Hematopoietic multipotent progenitor cell treated with erythropoietin and hydrocortisone succinate and interleukin-3 and kit ligand, for 17 days (in vitro differentiated cells): Measurements from ENCODE around the gene ADAM10.
A peak's percentile ranks its signal among the peaks of the same experiment; 100 is the strongest.
"Not testable (repeated sequence)": the region's sequence is repeated elsewhere in the genome, so short reads cannot be mapped to it uniquely, and the experiment has no call there.

ENCODE experiments used
- DNase-seq: peaks from one replicate; pipeline ENCODE4 v3.0.0-alpha.2; 2015; ENCODE audit warnings: low spot score

ADAM10 gene

GRCh38 chr15:58749532-58750337, at the start of gene ADAM10:
Gene ADAM10, minus strand, starts transcription at chr15:58749707. Its CDS starts 173 bp downstream, at chr15:58749534.
- DNase-seq: peak; percentile 99

DNA sequence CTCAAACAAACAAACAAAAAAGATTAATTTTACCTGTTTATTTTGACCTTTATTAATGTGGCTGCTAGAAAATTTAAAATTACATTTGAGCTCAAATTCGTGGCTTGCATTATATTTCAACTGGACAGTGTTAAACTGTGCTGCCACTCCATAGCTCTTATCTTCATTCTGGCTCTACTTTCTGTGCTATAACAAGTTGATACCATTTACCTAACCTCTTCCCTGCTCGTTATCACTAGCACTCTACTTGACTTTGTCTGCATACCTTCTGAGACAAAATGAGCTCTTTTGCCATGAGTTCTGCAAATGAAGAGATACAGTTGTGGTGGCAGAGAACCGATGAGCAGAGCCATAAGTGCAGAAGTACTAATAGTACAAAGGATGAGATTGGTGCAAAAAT, 48.0 kb upstream of the ADAM10 start:
- no peak for DNase-seq

- no peak for DNase-seq
These were observed 46.3 kb upstream of the ADAM10 start for GRCh38 chr15:58795825-58796224.

DNA sequence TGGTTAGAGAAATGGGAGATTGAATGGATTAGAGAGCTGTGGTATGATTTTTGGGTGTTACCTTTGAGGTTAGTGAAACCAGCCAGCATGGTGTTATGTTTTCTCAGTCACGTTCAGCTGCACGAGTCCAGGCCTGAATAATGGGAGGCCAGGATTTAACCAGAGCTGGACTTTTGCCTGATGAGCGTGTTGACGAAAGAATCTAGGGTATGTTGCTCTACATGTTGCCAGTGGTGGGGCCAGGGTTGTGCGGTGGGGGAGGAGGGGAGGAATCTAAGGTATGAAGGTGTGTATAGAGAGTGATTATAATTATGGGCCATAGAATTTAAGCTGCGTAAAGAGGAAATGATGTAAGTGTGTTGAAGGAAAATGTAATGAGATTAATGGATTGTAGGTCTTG, 44.4 kb upstream of the ADAM10 start:
- no peak for DNase-seq

DNA sequence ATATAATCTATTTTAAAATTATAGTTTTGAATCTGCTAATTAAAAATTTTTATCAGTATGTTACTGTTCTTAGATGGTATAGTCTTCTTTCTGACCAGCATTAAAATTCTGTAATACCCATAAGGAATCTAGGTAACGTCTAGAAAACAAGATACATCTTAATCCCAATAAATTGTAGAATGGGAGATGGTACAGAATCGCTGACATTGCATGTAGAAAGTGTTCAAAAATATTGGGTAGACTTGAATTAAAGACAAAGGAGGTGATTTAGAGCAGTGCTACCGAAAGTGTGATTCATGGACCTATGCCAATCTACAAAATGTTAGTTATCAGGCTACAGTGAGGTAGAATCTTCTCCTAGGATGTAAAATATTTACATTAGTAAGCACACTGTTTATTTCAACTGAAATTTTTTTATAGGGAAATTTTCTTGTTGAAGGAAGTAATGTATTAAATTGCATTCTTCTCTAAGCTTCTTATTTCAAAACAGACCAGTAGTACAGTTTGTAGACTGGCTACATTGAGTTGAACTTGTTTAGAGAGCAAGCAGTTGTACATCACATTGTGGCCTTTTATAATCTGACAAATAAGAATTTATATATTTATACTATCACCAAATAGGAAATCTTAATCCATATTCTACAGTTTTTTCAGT, 38.7 kb upstream of the ADAM10 start:
- DNase-seq: no peak

DNA sequence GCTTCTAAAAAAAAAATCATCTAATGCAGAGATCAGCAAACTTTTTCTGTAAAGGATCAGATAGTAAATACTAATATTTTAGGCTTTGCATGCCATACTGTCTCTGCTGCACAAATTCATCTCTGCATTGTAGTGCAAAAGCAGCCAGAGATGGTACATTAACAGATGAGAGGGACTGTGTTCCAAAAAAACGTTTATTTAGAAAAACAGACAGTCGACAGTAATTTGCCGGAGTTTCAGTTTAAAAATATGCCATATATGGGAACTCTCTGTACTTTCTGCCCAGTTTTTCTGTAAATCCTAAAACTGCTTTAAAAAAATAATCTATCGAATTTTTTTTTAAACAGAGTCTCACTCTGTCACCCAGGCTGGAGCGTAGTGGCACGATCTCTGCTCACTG, 35.8 kb upstream of the ADAM10 start:
- DNase-seq: no peak

DNA sequence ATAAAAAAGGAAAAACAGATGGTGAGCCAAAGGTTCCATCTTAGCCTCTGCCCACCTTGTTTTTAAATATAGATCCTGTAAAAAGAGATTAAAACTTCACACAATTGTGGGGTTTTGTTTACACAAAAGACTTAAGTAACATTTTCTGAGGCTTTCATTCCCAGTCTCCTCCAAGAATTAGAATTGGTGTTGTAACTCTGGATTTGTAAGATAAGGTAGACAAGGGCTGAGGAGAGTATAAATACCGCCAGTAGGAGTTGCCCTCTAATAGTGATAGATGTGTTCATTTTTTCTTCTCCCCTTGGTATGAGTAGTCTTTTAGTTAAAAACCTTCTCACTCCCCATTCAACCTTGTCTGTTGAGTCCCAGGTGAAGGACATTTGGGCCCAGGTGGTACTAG, 30.0 kb upstream of the ADAM10 start:
- no peak for DNase-seq

- no peak for DNase-seq
These were observed 27.6 kb upstream of the ADAM10 start for GRCh38 chr15:58777107-58777506.

DNA sequence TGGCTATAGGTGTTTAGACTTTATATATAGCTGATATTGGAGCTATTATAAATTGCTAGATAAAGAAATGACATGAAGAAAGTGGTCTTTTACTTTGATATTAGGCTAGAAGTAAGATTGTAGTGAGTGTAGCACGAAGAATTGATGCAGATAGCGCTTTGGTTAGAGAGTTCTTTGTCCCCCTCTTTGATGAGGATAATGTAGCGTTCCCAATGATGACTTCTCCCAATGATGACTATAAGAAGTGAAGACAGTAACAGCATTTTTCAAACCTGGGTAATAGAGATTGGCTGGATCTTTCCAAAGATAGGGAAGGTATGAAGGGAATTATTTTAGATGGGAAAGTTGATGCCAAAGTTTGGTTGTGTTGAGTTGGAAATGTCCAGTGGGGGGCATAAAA, 25.9 kb upstream of the ADAM10 start:
- no peak for DNase-seq

DNA sequence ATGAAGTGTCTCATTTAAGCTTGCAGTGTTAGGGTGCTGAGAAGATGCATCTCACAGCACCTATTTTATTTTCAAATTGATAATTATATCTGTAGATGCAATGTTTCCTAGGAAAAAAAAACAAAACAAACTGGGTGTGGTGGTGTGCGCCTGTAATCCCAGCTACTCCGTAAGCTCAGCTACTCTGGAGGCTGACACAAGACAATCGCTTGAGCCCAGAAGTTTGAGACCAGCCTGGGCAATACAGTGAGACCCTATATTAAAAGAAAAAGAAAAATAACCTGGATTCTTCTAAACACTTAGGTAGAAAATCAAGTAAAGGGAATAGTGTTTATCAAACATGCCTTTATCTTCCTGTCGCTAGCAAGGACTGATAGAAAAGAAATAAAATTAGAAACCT, 23.5 kb upstream of the ADAM10 start:
- DNase-seq: no peak

GRCh38 chr15:58771621-58772250, 22.2 kb upstream of the ADAM10 start:
- peak; percentile 31 for DNase-seq

DNA sequence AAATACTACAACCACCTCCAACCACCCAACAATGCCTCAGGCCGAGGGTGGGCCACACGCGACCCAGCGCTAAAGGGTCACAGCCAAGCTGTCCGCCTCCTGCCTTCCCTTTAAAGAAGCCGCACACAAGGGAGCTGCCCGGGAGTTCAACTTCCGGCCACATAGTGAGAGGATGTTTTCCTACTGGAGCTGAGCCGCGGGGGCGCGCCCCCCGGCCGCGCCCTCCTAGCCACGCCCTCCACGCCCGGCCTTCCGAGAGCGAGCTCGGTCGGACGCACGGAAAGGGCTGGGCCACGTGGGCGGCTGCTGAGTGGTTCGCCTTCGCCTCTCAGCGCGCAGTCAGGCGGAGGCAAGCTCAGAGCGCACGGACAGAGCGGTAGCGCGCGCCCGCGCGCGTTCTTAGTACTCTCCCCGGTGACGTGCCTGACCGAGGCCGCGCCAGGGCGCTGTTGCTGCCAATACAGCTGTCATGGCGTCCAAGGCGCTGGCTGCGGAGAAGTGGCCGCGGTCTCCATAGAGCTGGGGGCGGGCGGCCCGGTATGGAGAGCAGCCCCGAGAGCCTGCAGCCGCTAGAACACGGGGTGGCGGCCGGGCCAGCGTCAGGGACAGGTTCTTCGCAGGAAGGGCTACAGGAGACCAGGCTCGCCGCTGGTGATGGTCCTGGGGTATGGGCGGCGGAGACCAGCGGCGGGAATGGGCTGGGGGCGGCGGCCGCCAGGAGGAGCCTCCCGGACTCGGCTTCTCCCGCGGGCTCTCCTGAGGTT, 21.5 kb upstream of the ADAM10 start, which contains the start of gene MINDY2:
Gene MINDY2, plus strand, starts transcription at position 446 of the 764 bp plus-strand sequence. Its CDS starts 94 bp downstream, at position 540.
- peak; percentile 94 for DNase-seq

- no peak for DNase-seq
These were observed 21.0 kb upstream of the ADAM10 start for GRCh38 chr15:58770519-58770856.

GRCh38 chr15:58768601-58769004, 19.1 kb upstream of the ADAM10 start:
- DNase-seq: not testable (repeated sequence)

GRCh38 chr15:58766290-58766689, 16.8 kb upstream of the ADAM10 start:
- no peak for DNase-seq

DNA sequence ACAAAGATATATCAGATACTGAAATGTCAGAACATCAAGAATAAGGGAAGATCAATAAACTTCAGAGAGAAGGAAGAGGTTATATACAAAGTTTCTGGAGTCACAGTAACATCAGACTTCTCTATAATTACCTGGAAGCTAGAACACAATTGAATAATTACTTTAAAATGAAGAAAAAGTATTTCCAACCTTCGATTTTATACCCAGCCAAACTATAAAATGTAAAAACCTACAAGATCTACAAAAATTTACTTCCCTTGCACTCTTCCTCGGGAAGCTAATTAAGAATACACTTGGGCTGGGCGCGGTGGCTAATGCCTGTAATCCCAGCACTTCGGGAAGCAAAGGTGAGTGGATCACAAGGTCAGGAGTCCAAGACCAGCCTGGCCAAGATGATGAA, 15.0 kb upstream of the ADAM10 start:
- no peak for DNase-seq

GRCh38 chr15:58762731-58763130, 13.2 kb upstream of the ADAM10 start:
- no peak for DNase-seq

DNA sequence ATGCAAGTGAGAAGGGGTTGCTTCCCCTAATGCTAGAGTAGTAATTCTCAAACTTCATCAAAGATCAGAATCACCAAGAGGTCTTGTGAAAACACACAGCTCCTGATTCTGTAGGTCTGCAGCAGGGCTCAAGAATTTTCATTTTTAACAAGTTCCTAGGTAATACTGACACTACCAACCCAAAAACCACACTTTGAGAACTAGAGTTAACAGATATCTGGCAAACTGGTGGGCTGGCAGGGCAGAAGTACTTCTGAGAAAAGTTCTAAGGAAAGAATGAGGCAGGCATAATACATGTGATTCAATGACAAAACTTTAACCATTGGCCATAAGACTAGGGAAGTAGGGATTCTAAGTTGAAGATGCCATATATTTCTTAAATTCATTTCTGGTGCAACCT, 12.8 kb upstream of the ADAM10 start:
- DNase-seq: no peak

DNA sequence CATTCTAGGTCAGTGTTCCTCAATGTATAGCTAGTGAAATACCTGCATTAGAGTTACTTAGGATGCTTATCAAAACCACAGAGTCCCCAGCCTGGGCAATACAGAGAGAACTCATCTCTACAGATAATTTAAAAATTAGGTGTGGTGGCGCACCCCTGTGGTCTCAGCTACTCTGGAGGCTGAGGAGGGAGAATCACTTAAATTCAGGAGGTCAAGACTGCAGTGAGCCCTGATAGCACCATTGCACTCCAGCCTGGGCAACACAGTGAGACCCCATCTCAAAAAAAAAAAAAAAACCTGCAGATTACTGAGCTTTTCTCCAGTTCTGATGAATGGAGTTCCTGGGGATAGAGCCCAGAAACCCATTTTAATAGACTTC, 11.5 kb upstream of the ADAM10 start:
- DNase-seq: no peak

DNA sequence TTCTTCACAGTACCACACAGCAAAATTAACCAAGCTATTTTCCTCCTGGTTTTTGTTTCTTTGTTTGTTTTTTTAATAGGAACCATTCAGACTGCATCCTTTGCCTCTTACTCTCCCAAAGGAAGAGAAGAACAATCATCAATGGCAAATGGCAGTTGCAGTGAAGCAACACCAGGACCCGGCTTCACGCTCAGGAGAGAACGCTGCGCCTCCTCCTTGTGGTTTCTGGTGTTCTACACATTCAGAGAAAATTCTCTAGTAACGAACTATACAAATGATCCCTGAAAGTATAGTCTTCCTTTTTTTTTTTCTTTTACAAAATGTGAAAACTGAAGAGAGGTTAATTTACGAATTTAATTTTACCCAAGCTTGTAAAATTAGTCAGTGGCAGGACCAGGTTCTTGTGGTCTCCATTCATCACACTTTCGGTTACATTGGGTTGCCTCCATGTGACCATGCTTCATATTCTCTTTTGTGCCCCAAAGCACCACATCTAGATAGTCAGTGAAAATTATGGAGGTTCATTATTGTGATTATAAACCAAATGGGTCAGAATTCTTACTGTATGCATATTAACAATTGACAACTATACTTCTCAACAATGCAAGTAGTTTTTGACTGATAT, 11.0 kb upstream of the ADAM10 start:
- no peak for DNase-seq

DNA sequence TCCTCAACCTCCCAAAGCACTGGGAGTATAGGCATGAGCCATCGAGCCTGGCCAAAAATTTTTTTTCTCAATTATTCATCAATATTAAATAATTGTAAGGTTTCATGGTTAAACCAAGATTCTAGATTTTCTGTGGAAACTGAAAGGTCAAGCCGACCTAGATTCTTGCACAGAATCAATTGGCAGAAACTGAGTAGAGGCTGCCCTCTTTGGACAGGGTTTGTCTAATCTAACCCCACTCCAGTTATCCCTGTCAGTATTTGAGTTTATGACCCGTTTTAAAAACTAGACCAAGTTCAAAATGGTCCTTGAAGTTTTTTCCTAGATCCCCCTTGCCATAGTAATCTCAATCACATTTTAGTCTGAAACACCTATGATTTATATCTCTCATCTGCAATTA, 8.6 kb upstream of the ADAM10 start:
- no peak for DNase-seq

- peak; percentile 44 for DNase-seq
These were observed 6.4 kb upstream of the ADAM10 start for GRCh38 chr15:58755956-58756355.
